HepG2 (cell line): Measurements from ENCODE around the gene LTK. TPM values are rescaled to one million over a fixed set of nuclear protein-coding genes. Genes with fewer than 3 reads are reported as not detected.

Experiments used
- ARNT ChIP-seq: fragments of 450-650 bp; IDR thresholded peaks from 2 replicates; pipeline ENCODE4 v1.6.1; 2017
- CBX5 ChIP-seq: sonication (generic); formaldehyde crosslinking; IDR thresholded peaks from 2 replicates; pipeline ENCODE4 v1.4.0; 2020; ENCODE audit warnings: missing genetic modification reagents, borderline replicate concordance
- CEBPG ChIP-seq: IDR thresholded peaks from 2 replicates; pipeline ENCODE4 v1.6.1; 2016
- CHD4 ChIP-seq: fragments of 200-600 bp; sonication (generic); IDR thresholded peaks from 2 replicates; pipeline ENCODE4 v1.7.0; 2017; ENCODE audit warnings: mild to moderate bottlenecking, low read length, borderline replicate concordance
- KLF13 ChIP-seq: sonication (generic); formaldehyde crosslinking; IDR thresholded peaks from 2 replicates; pipeline ENCODE4 v1.4.0; 2020; ENCODE audit warnings: mild to moderate bottlenecking, missing genetic modification reagents
- NCOA1 ChIP-seq: sonication (generic); formaldehyde crosslinking; IDR thresholded peaks from 2 replicates; pipeline ENCODE4 v1.9.0; 2021; ENCODE audit warnings: missing genetic modification reagents
- POGZ ChIP-seq: sonication (generic); formaldehyde crosslinking; IDR thresholded peaks from 2 replicates; pipeline ENCODE4 v1.4.0; 2020; ENCODE audit warnings: mild to moderate bottlenecking, missing genetic modification reagents
- TMF1 ChIP-seq: sonication (generic); formaldehyde crosslinking; IDR thresholded peaks from 2 replicates; pipeline ENCODE4 v1.8.1; 2022; ENCODE audit warnings: low read depth, missing genetic modification reagents
- ZNF207 ChIP-seq: fragments of 450-650 bp; IDR thresholded peaks from 2 replicates; pipeline ENCODE4 v1.6.1; 2016; ENCODE audit warnings: antibody characterized with exemption, borderline replicate concordance
- ZNF335 ChIP-seq: sonication (generic); formaldehyde crosslinking; IDR thresholded peaks from 2 replicates; pipeline ENCODE4 v1.4.0; 2020; ENCODE audit warnings: missing genetic modification reagents
- ZNF562 ChIP-seq: sonication (generic); formaldehyde crosslinking; IDR thresholded peaks from 2 replicates; pipeline ENCODE4 v1.8.0; 2022; ENCODE audit warnings: missing genetic modification reagents, borderline replicate concordance
- ZNF772 ChIP-seq: sonication (generic); formaldehyde crosslinking; IDR thresholded peaks from 2 replicates; pipeline ENCODE4 v1.5.0; 2020; ENCODE audit warnings: mild to moderate bottlenecking, missing genetic modification reagents
- ZNF776 ChIP-seq: sonication (generic); formaldehyde crosslinking; IDR thresholded peaks from 2 replicates; pipeline ENCODE4 v1.4.0; 2020; ENCODE audit warnings: mild to moderate bottlenecking, missing genetic modification reagents
- ZNF879 ChIP-seq: sonication (generic); formaldehyde crosslinking; IDR thresholded peaks from 2 replicates; pipeline ENCODE4 v1.8.1; 2023; ENCODE audit warnings: missing genetic modification reagents
- ZNF883 ChIP-seq: sonication (generic); formaldehyde crosslinking; IDR thresholded peaks from 2 replicates; pipeline ENCODE4 v1.5.1; 2020; ENCODE audit warnings: mild to moderate bottlenecking, missing genetic modification reagents; ENCODE audit errors: not compliant biosample characterization
- polyA plus RNA-seq, 8 experiments: library from polyadenylated mRNA; depleted of rRNA in 3 of 8; stranded (reverse) in 7 of 8; unstranded in 1 of 8; fragments of >200 nt; fragmentation: Illumina TruSeq in 4 of 8; extraction: Trizol in 4 of 8; gene quantifications; 2 replicates each; pipeline versions ENCODE4 v1.2.1 to v1.2.3, GENCODE V29; 2011 to 2016; ENCODE audit warnings: low read depth in 4 of 8, missing spikeins in 1 of 8, mixed read lengths in 1 of 8; ENCODE audit not compliant: insufficient read depth in 1 of 8
- total RNA-seq, 5 experiments: library from RNA; depleted of rRNA; stranded (reverse); fragments of >200 nt; fragmentation: Illumina TruSeq; extraction: Trizol; gene quantifications; 2 replicates each; pipeline ENCODE4 v1.2.3, GENCODE V29; 2016; ENCODE audit warnings: low read depth in 1 of 5
- TF ChIP-seq, protein P1 (sequence below): sonication (generic); IDR thresholded peaks from 2 replicates; pipeline ENCODE4 v1.6.1; 2016; ENCODE audit warnings: low read depth, borderline replicate concordance
- TF ChIP-seq, protein P2 (sequence below): sonication (generic); formaldehyde crosslinking; IDR thresholded peaks from 2 replicates; pipeline ENCODE4 v1.4.0; 2020; ENCODE audit warnings: missing genetic modification reagents
- TF ChIP-seq, protein P3 (sequence below): sonication (generic); formaldehyde crosslinking; conservative IDR thresholded peaks from 2 replicates; pipeline ENCODE4 v1.8.0; 2022; ENCODE audit warnings: mild to moderate bottlenecking, moderate library complexity, missing genetic modification reagents
- TF ChIP-seq, protein P4 (sequence below): sonication (generic); formaldehyde crosslinking; IDR thresholded peaks from 2 replicates; pipeline ENCODE4 v1.9.0; 2021; ENCODE audit warnings: missing genetic modification reagents, borderline replicate concordance
- TF ChIP-seq, protein P5 (sequence below): IDR thresholded peaks from 2 replicates; pipeline ENCODE4 v1.6.1; 2016; ENCODE audit warnings: missing genetic modification reagents, missing compliant biosample characterization
- TF ChIP-seq, protein P6 (sequence below), 2 experiments: fragments of 450-650 bp in 1 of 2; sonication (generic) in 1 of 2; formaldehyde crosslinking; IDR thresholded peaks; 2 replicates each; pipeline versions ENCODE4 v1.5.0 to v1.8.0; 2020 to 2022; ENCODE audit warnings: mild to moderate bottlenecking in 1 of 2, missing genetic modification reagents in 1 of 2

The LTK gene
- total and polyA plus RNA-seq, 2 of the 13 experiments (the other 11 are each of a cell fraction or from before 2014, with no cell fraction given), result 0.01 TPM; not detected in 1

DNA sequence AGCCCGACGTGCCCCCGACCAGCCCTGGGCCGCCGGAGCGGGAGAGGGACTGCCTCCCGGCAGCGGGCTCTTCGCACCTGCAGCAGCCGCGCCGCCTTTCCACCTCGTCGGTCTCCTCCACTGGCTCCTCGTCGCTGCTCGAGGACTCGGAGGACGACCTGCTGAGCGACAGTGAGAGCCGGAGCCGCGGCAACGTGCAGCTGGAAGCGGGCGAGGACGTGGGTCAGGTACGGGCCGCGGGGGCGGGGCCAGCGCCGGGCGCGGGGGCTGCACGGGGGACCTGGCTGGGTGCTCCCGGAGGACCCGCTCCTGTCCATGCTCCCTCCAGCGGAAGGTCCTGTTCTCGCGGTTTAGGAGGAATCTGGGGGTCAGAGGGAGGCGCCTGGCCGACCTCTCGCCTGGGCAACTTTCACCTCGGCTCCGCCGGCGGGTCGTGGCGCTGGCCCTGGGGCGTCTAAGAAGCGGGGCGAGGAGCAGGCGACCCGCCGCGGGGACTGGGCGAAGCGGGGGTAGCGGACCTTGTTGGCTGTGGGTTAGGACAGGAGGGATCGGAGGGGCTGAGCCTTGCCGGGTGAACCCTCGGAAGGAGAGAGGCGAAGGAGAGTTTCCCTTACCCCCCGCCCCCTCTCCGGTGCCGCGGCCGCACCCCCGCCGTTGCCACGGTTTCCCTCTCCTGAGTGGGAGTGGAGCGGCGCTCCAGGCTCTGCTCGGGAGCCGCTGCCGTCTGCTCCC lies 19.3 kb downstream of the LTK start (continued):
- TF ChIP-seq, protein P1, sequence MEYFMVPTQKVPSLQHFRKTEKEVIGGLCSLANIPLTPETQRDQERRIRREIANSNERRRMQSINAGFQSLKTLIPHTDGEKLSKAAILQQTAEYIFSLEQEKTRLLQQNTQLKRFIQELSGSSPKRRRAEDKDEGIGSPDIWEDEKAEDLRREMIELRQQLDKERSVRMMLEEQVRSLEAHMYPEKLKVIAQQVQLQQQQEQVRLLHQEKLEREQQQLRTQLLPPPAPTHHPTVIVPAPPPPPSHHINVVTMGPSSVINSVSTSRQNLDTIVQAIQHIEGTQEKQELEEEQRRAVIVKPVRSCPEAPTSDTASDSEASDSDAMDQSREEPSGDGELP, result peak; percentile 31; the same call in 1 of the 2 replicates
- TF ChIP-seq, protein P2, sequence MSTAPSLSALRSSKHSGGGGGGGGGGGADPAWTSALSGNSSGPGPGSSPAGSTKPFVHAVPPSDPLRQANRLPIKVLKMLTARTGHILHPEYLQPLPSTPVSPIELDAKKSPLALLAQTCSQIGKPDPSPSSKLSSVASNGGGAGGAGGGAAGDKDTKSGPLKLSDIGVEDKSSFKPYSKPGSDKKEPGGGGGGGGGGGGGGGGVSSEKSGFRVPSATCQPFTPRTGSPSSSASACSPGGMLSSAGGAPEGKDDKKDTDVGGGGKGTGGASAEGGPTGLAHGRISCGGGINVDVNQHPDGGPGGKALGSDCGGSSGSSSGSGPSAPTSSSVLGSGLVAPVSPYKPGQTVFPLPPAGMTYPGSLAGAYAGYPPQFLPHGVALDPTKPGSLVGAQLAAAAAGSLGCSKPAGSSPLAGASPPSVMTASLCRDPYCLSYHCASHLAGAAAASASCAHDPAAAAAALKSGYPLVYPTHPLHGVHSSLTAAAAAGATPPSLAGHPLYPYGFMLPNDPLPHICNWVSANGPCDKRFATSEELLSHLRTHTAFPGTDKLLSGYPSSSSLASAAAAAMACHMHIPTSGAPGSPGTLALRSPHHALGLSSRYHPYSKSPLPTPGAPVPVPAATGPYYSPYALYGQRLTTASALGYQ (CRISPR knock-in tag), result peak; percentile 47; the same call in 1 of the 2 replicates
- TF ChIP-seq, protein P3, sequence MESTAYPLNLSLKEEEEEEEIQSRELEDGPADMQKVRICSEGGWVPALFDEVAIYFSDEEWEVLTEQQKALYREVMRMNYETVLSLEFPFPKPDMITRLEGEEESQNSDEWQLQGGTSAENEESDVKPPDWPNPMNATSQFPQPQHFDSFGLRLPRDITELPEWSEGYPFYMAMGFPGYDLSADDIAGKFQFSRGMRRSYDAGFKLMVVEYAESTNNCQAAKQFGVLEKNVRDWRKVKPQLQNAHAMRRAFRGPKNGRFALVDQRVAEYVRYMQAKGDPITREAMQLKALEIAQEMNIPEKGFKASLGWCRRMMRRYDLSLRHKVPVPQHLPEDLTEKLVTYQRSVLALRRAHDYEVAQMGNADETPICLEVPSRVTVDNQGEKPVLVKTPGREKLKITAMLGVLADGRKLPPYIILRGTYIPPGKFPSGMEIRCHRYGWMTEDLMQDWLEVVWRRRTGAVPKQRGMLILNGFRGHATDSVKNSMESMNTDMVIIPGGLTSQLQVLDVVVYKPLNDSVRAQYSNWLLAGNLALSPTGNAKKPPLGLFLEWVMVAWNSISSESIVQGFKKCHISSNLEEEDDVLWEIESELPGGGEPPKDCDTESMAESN (CRISPR knock-in tag), result no peak; the same call in none of the 2 replicates
- TF ChIP-seq CEBPG (no peak), NCOA1 (CRISPR knock-in tag) (no peak), ZNF335 (0 out of 2 replicates have a peak, but pooled peaks have one; percentile 19), ZNF562 (CRISPR knock-in tag) (0 out of 2 replicates have a peak, but pooled peaks have one; percentile 40), POGZ (CRISPR knock-in tag) (no peak), ZNF879 (CRISPR knock-in tag) (no peak), ZNF772 (no peak), ARNT (no peak), TMF1 (CRISPR knock-in tag) (no peak), ZNF883 (CRISPR knock-in tag) (peak; percentile 46), CBX5 (CRISPR knock-in tag) (no peak), KLF13 (peak; percentile 73; the same call in 1 of the 2 replicates), ZNF207 (no peak), ZNF776 (CRISPR knock-in tag) (no peak), CHD4 (no peak)
- TF ChIP-seq, protein P4, sequence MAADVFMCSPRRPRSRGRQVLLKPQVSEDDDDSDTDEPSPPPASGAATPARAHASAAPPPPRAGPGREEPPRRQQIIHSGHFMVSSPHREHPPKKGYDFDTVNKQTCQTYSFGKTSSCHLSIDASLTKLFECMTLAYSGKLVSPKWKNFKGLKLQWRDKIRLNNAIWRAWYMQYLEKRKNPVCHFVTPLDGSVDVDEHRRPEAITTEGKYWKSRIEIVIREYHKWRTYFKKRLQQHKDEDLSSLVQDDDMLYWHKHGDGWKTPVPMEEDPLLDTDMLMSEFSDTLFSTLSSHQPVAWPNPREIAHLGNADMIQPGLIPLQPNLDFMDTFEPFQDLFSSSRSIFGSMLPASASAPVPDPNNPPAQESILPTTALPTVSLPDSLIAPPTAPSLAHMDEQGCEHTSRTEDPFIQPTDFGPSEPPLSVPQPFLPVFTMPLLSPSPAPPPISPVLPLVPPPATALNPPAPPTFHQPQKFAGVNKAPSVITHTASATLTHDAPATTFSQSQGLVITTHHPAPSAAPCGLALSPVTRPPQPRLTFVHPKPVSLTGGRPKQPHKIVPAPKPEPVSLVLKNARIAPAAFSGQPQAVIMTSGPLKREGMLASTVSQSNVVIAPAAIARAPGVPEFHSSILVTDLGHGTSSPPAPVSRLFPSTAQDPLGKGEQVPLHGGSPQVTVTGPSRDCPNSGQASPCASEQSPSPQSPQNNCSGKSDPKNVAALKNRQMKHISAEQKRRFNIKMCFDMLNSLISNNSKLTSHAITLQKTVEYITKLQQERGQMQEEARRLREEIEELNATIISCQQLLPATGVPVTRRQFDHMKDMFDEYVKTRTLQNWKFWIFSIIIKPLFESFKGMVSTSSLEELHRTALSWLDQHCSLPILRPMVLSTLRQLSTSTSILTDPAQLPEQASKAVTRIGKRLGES (CRISPR knock-in tag), result no peak
- TF ChIP-seq, protein P5, sequence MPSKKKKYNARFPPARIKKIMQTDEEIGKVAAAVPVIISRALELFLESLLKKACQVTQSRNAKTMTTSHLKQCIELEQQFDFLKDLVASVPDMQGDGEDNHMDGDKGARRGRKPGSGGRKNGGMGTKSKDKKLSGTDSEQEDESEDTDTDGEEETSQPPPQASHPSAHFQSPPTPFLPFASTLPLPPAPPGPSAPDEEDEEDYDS, result peak; percentile 59; the same call in 1 of the 2 replicates
- TF ChIP-seq, protein P6, sequence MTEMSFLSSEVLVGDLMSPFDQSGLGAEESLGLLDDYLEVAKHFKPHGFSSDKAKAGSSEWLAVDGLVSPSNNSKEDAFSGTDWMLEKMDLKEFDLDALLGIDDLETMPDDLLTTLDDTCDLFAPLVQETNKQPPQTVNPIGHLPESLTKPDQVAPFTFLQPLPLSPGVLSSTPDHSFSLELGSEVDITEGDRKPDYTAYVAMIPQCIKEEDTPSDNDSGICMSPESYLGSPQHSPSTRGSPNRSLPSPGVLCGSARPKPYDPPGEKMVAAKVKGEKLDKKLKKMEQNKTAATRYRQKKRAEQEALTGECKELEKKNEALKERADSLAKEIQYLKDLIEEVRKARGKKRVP (CRISPR knock-in tag; IDR thresholded peaks at IDR 0.05), result no peak
